Right atrium auricular region (tissue), 2 donors: ENCODE results near the gene KCNC3. TPM values are rescaled to one million over a fixed set of nuclear protein-coding genes. Genes with fewer than 3 reads are reported as not detected.

Experiments
- DNase-seq: peaks from one replicate; pipeline ENCODE4 v3.0.0-alpha.2; 2019; ENCODE audit warnings: low spot score
- H3K27ac ChIP-seq, 2 donors: fragments of 200-600 bp; sonication (generic); 1 replicate in 1 of 2; 2 replicates in 1 of 2; pipeline ENCODE4 v1.5.1; 2016 to 2019
- H3K27me3 ChIP-seq, 2 donors: fragments of 200-600 bp; sonication (generic); one replicate each; pipeline versions ENCODE4 v1.5.1 to v1.6.0; 2017 to 2019
- H3K36me3 ChIP-seq: fragments of 200-600 bp; sonication (generic); one replicate; pipeline ENCODE4 v1.5.1; 2016
- H3K4me1 ChIP-seq, 2 donors: fragments of 200-600 bp; sonication (generic); one replicate each; pipeline versions ENCODE4 v1.5.1 to v1.6.0; 2017 to 2019
- H3K4me3 ChIP-seq, 2 donors: fragments of 200-600 bp; sonication (generic); 1 replicate in 1 of 2; 2 replicates in 1 of 2; pipeline ENCODE4 v1.5.1; 2017 to 2019; ENCODE audit warnings: mild to moderate bottlenecking in 1 of 2, moderate library complexity in 1 of 2
- H3K9me3 ChIP-seq, 2 donors: fragments of 200-600 bp; sonication (generic); one replicate each; pipeline ENCODE4 v1.5.1; 2019
- total RNA-seq, 2 donors: library from RNA; depleted of rRNA; stranded (reverse); fragments of >200 nt; gene quantifications; one replicate each; pipeline ENCODE4 v1.1.0, GENCODE V29; 2016
- TF ChIP-seq, protein P1 (sequence below), 2 donors: fragments of 200-600 bp; sonication (generic); IDR thresholded peaks; one replicate each; pipeline ENCODE4 v1.5.1; 2019; ENCODE audit warnings: antibody characterized with exemption in 2 of 2

KCNC3 gene
- total RNA-seq, 2 donors from 2014 or later: 1.4 to 2.0 TPM

DNA sequence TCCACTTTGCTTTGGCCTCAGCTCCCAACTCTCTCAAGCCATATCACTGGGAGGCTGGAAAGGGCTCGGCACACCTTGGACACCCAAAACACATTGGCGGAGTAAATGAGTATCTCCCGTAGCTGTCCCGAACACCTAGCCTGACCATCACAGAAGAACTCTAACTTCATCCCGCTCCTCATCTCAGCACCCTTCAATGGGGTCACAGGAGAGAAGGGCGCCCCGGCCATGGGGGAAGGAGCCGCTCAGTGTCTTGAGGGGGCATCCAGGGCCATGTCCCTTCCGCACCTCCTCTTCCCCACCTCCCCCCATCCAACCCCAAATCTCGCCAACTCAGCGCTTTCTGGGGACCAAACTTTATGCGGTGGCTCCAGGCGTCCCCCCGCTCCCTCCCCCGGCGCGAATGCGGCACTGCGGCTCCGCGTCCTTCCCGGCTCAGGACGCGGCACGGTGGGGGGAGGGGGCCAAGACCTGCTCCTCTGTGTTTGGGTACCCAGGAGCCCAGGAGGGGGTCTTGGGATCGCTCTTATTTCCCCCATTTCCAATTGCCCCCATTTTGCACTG, 3.0 kb downstream of the KCNC3 start:
- TF ChIP-seq, protein P1, sequence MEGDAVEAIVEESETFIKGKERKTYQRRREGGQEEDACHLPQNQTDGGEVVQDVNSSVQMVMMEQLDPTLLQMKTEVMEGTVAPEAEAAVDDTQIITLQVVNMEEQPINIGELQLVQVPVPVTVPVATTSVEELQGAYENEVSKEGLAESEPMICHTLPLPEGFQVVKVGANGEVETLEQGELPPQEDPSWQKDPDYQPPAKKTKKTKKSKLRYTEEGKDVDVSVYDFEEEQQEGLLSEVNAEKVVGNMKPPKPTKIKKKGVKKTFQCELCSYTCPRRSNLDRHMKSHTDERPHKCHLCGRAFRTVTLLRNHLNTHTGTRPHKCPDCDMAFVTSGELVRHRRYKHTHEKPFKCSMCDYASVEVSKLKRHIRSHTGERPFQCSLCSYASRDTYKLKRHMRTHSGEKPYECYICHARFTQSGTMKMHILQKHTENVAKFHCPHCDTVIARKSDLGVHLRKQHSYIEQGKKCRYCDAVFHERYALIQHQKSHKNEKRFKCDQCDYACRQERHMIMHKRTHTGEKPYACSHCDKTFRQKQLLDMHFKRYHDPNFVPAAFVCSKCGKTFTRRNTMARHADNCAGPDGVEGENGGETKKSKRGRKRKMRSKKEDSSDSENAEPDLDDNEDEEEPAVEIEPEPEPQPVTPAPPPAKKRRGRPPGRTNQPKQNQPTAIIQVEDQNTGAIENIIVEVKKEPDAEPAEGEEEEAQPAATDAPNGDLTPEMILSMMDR (IDR thresholded peaks at IDR 0.05): no peak
- Histone ChIP-seq H3K4me3 (no peak overlapping the region), H3K36me3 (no peaks in the 10 kb centered on the region), H3K4me1 (peaks cover 0 to 36% of the 10 kb centered on the region in 2 donors), H3K9me3 (no peaks in the 10 kb centered on the region), H3K27ac (no peak overlapping the region), H3K27me3 (no peaks in the 10 kb centered on the region)
- DNase-seq: no peak

DNA sequence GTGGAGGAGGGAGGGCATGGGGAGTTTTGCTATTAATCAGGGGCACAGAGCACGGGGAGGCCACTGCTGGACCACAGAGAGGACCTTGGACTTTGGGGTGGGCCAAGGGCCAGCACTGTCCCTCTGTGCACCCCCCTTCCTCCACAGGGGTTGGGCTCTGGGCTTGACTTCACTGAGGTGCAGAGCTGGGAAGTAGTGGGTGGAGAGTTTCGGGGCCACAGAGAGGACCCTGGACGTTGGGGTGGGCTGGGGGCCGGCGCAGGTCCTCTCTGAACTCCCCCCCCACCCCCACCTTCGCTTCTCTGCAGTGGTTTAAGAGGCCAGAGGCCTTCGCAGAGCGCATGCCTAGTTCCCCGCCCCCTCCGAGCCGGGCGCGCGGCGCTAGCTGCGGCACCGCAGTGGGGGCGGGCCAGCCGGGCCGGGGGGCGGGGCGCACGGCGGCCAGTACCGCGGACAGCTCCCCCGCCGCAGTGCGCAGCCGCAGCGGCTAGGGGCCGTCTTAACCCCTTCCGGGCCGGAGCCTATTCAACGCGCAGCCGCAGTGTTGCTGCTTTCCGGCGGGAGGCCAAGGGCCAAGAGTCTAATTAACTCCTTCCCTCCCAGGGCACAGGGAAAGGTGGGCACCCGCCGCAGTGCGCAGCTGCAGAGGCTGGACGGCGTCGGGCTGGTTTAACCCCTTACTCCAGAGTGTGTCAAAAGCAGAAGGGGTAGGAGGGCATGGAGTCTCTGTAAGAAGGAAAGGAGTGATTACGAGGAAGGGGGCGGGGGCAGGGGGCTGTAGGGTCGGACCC, 3.7 kb downstream of the KCNC3 start:
- TF ChIP-seq, protein P1 (IDR thresholded peaks at IDR 0.05): no peak
- Histone ChIP-seq H3K9me3 (no peaks in the 10 kb centered on the region), H3K4me3 (no peak overlapping the region), H3K27ac (no peak overlapping the region), H3K4me1 (peaks cover 0 to 29% of the 10 kb centered on the region in 2 donors), H3K36me3 (no peaks in the 10 kb centered on the region), H3K27me3 (no peaks in the 10 kb centered on the region)
- no peak for DNase-seq

DNA sequence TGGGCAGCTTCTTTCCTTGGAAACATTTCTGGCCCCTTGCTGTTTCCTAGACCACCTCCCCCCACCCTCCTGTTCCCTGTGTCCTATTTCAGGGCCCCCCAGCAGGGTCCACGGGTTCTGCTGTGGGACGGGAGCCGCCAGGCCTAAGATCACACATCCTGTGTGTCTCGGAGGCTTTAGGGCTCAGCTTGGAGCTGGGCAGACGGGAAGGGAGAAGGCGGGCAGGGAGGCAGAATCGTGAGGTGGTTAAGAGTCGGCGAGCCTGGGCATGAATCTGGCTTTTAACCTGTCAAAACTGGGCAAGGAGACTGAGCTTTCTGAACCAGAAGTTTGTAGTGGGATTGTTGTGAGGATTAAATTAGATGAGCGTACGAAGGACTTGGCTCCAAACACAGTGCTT, 4.8 kb downstream of the KCNC3 start:
- TF ChIP-seq, protein P1 (IDR thresholded peaks at IDR 0.05): no peak

DNA sequence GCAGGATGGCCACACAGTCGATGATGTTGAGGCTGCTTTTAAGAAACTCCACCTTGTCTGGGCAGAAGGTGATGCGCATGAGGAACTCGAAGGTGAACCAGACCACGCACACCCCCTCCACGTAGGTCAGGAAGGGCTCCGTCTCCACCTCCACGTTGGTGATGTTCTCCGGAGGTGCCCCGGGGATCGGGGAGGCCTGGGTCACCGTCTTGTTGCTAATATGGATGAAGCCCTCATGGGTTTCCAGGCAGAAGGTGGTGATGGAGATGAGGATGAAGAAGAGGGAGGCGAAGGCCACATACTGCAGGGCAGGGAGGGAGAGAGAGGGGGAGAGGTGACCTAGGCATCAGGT, 5.4 kb downstream of the KCNC3 start:
- no peak overlapping the region for H3K4me3 ChIP-seq
- peaks cover 0 to 17% of the 10 kb centered on the region in 2 donors for H3K4me1 ChIP-seq
- no peak for DNase-seq
- no peaks in the 10 kb centered on the region for H3K9me3 ChIP-seq
- H3K36me3 ChIP-seq: no peaks in the 10 kb centered on the region
- H3K27ac ChIP-seq: no peak overlapping the region
- no peaks in the 10 kb centered on the region for H3K27me3 ChIP-seq
- TF ChIP-seq, protein P1 (IDR thresholded peaks at IDR 0.05): no peak

More for the DNA sequence above, 4.8 kb downstream of the KCNC3 start:
- no peaks in the 10 kb centered on the region for H3K27me3 ChIP-seq
- no peak overlapping the region for H3K4me3 ChIP-seq
- H3K4me1 ChIP-seq: peaks cover 0 to 18% of the 10 kb centered on the region in 2 donors
- no peak for DNase-seq
- no peak overlapping the region for H3K27ac ChIP-seq
- H3K9me3 ChIP-seq: no peaks in the 10 kb centered on the region
- H3K36me3 ChIP-seq: no peaks in the 10 kb centered on the region

DNA sequence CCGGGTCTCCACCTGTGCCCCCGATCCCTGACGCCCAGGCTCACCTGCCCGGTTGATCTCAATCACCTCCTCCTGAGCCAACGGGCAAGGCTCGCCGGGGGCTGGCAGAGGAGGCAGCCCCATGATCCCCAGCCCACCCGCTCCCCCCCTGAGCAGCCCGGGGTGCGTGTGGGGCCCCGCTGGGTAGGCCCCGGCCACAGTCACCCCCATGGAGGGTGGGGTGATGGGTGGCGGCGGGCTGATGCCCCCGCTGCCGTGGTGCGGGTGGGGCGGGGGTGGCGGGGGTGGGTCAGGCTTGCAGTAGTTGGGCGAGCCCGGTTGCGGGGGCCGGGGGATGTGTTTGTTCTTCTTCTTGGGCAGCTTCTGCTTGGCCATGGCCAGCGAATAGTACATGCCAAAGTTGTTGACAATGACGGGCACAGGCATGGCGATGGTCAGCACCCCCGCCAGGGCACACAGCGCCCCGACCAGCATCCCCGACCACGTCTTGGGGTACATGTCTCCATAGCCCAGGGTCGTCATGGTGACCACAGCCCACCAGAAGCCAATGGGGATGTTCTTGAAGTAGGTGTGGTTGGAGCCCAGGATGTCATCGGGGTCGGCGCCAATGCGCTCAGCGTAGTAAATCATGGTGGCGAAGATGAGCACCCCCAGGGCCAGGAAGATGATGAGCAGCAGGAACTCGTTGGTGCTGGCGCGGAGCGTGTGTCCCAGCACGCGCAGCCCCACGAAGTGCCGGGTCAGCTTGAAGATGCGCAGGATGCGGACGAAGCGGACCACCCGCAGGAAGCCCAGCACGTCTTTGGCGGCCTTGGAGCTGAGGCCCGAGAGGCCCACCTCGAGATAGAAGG, 6.0 kb downstream of the KCNC3 start:
- TF ChIP-seq, protein P1 (IDR thresholded peaks at IDR 0.05): no peak
- no peaks in the 10 kb centered on the region for H3K9me3 ChIP-seq
- peaks cover 0 to 17% of the 10 kb centered on the region in 2 donors for H3K4me1 ChIP-seq
- no peak overlapping the region for H3K4me3 ChIP-seq
- no peaks in the 10 kb centered on the region for H3K36me3 ChIP-seq
- no peak overlapping the region for H3K27ac ChIP-seq
- H3K27me3 ChIP-seq: no peaks in the 10 kb centered on the region
- DNase-seq: no peak
